Measurements from ENCODE around the gene SCFD2. TPM values are rescaled to one million over a fixed set of nuclear protein-coding genes. Genes with fewer than 3 reads are reported as not detected.

SCFD2 gene
- total RNA-seq, 6 experiments from 2014 or later, result 35.2 to 46.7 (median 41.5) TPM

GRCh38 chr4:53130896-53131561 lies 234.8 kb downstream of the SCFD2 start:
- H3K36me3 Mint-ChIP-seq (ENCODE audit: low read depth), result peaks cover 21% of the 10 kb centered on the region
- no peak overlapping the region for H3K4me3 Mint-ChIP-seq
- no peak for DNase-seq
- H3K4me1 Mint-ChIP-seq (ENCODE audit: low read depth), result peaks cover 22% of the 10 kb centered on the region
- TF ChIP-seq CTCF (IDR thresholded peaks at IDR 0.05), result no peak
- H3K27ac Mint-ChIP-seq, result no peak overlapping the region; the same call in 1 of the 2 replicates
- H3K27me3 Mint-ChIP-seq (ENCODE audit: insufficient read depth), result no peaks in the 10 kb centered on the region
- no peaks in the 10 kb centered on the region for H3K9me3 Mint-ChIP-seq

- H3K9me3 Mint-ChIP-seq, result no peaks in the 10 kb centered on the region
- no peak overlapping the region for H3K4me3 Mint-ChIP-seq
- peaks cover 22% of the 10 kb centered on the region for H3K4me1 Mint-ChIP-seq (ENCODE audit: low read depth)
- no peak for DNase-seq
- peaks cover 17% of the 10 kb centered on the region for H3K36me3 Mint-ChIP-seq (ENCODE audit: low read depth)
- H3K27ac Mint-ChIP-seq, result peak overlapping the region; percentile 26
- H3K27me3 Mint-ChIP-seq (ENCODE audit: insufficient read depth), result no peaks in the 10 kb centered on the region
- TF ChIP-seq CTCF (IDR thresholded peaks at IDR 0.05), result no peak
These were observed 237.0 kb downstream of the SCFD2 start for GRCh38 chr4:53128706-53129357.

GRCh38 chr4:53128231-53128630 lies 237.6 kb downstream of the SCFD2 start:
- Mint-ChIP-seq H3K27me3 (ENCODE audit: insufficient read depth) (no peaks in the 10 kb centered on the region), H3K27ac (no peak overlapping the region), H3K36me3 (ENCODE audit: low read depth) (peaks cover 13% of the 10 kb centered on the region), H3K4me1 (ENCODE audit: low read depth) (peaks cover 22% of the 10 kb centered on the region), H3K9me3 (no peaks in the 10 kb centered on the region), H3K4me3 (no peak overlapping the region)
- TF ChIP-seq CTCF (IDR thresholded peaks at IDR 0.05), result no peak
- no peak for DNase-seq

- Mint-ChIP-seq H3K27ac (no peak overlapping the region), H3K4me1 (ENCODE audit: low read depth) (peaks cover 22% of the 10 kb centered on the region), H3K4me3 (no peak overlapping the region), H3K9me3 (no peaks in the 10 kb centered on the region), H3K36me3 (ENCODE audit: low read depth) (peaks cover 9% of the 10 kb centered on the region), H3K27me3 (ENCODE audit: insufficient read depth) (no peaks in the 10 kb centered on the region)
- DNase-seq, result no peak
- no peak for TF ChIP-seq CTCF (IDR thresholded peaks at IDR 0.05)
These were observed 238.5 kb downstream of the SCFD2 start for GRCh38 chr4:53127365-53127764.

GRCh38 chr4:53126099-53126498 lies 239.8 kb downstream of the SCFD2 start:
- TF ChIP-seq CTCF (IDR thresholded peaks at IDR 0.05), result no peak
- Mint-ChIP-seq H3K27ac (no peak overlapping the region), H3K27me3 (ENCODE audit: insufficient read depth) (no peaks in the 10 kb centered on the region), H3K9me3 (no peaks in the 10 kb centered on the region), H3K4me1 (ENCODE audit: low read depth) (peaks cover 14% of the 10 kb centered on the region), H3K4me3 (no peak overlapping the region), H3K36me3 (ENCODE audit: low read depth) (peaks cover 6% of the 10 kb centered on the region)
- DNase-seq, result no peak
